NCI-H748 treated with DMSO at 0.1 percent for 48 hours (cell line): Measurements from ENCODE around the gene TPPP.
"Not testable (repeated sequence)": the region's sequence is repeated elsewhere in the genome, so short reads cannot be mapped to it uniquely, and the experiment has no call there.

Experiments used
- DNase-seq: peaks from one replicate; lab custom pipeline; 2025; lab: John Stamatoyannopoulos, UW

TPPP gene

GRCh38 chr5:692529-693041 lies 567 bp downstream of the TPPP start:
- peak; percentile 49 for DNase-seq

GRCh38 chr5:691817-692528 lies 1.2 kb downstream of the TPPP start:
- DNase-seq = no peak

GRCh38 chr5:691049-691448 lies 2.1 kb downstream of the TPPP start:
- DNase-seq = not testable (repeated sequence)

GRCh38 chr5:690293-690692 lies 2.9 kb downstream of the TPPP start:
- not testable (repeated sequence) for DNase-seq

- not testable (repeated sequence) for DNase-seq
Measured at GRCh38 chr5:688348-689010, 4.7 kb downstream of the TPPP start.

- DNase-seq = not testable (repeated sequence)
Measured at GRCh38 chr5:686936-687335, 6.2 kb downstream of the TPPP start.

GRCh38 chr5:686172-686523 lies 7.0 kb downstream of the TPPP start:
- DNase-seq = not testable (repeated sequence)

- DNase-seq = no peak
Measured at GRCh38 chr5:685262-686171, 7.6 kb downstream of the TPPP start.

- no peak for DNase-seq
Measured at GRCh38 chr5:684751-685216, 8.4 kb downstream of the TPPP start.

- no peak for DNase-seq
Measured at GRCh38 chr5:683551-684481, 9.3 kb downstream of the TPPP start.

- not testable (repeated sequence) for DNase-seq
Measured at GRCh38 chr5:682651-683358, 10.3 kb downstream of the TPPP start.

- not testable (repeated sequence) for DNase-seq
Measured at GRCh38 chr5:682216-682615, 10.9 kb downstream of the TPPP start.

GRCh38 chr5:681317-682191 lies 11.6 kb downstream of the TPPP start:
- not testable (repeated sequence) for DNase-seq

GRCh38 chr5:680836-681235 lies 12.3 kb downstream of the TPPP start:
- DNase-seq = not testable (repeated sequence)

GRCh38 chr5:680118-680795 lies 12.9 kb downstream of the TPPP start:
- not testable (repeated sequence) for DNase-seq

GRCh38 chr5:679166-679895 lies 13.8 kb downstream of the TPPP start:
- not testable (repeated sequence) for DNase-seq

- DNase-seq = not testable (repeated sequence)
Measured at GRCh38 chr5:678521-678920, 14.6 kb downstream of the TPPP start.
